ENCODE data around the gene FLYWCH1. TPM values are rescaled to one million over a fixed set of nuclear protein-coding genes. Genes with fewer than 3 reads are reported as not detected.

The FLYWCH1 gene
- total and polyA plus RNA-seq, 2 donors (not counting 1 experiment from before 2014, with no cell fraction given) = 78.3 to 120 TPM

- ChIA-PET CTCF (interaction anchor here (0.6 to 6.1 kb wide), 11 partner anchors 9 to 1663 kb away, joined by 4 to 61 read pairs (median 5); partner anchors contain the start of genes FLYWCH1 and FLYWCH2), POLR2A (interaction anchor here (0.7 kb wide), 1 partner anchor 34 kb away, joined by 5 read pairs; no protein-coding TSS in a partner anchor)
- H3K27me3 ChIP-seq (replicated peaks in 1 of 4; ENCODE audit: control extremely low read depth in 1 of 4, control insufficient read depth in 3 of 4, insufficient read depth in 4 of 4, low read length in 3 of 4) = peaks cover 0 to 2% (median 0%) of the 10 kb centered on the region in 4 experiments
- WGBS (ENCODE audit: insufficient coverage) = 74% methylated on average over 15 of the region's 21 CpGs
- H3K27ac ChIP-seq (ENCODE audit: low read length in 2 of 2) = no peak overlapping the region
- peaks cover 0 to 5% of the 10 kb centered on the region in 2 donors for H3K4me1 ChIP-seq (ENCODE audit: control insufficient read depth in 2 of 2, insufficient read depth in 2 of 2, low read length in 2 of 2)
- Mint-ChIP-seq H3K9me3 (ENCODE audit: insufficient read depth) (no peaks in the 10 kb centered on the region), H3K4me1 (peaks cover 2% of the 10 kb centered on the region), H3K27ac (no peak overlapping the region), H3K27me3 (peaks cover 13% of the 10 kb centered on the region), H3K4me3 (no peak overlapping the region)
- H3K9me3 ChIP-seq (ENCODE audit: control extremely low read depth in 1 of 3, control insufficient read depth in 2 of 3, insufficient read depth in 1 of 3, low read length in 2 of 3) = no peaks in the 10 kb centered on the region
- H4K20me1 ChIP-seq (ENCODE audit: control insufficient read depth, insufficient read depth, low read length, poor library complexity, severe bottlenecking) = no peaks in the 10 kb centered on the region
- intact Hi-C loops (cut with micrococcal nuclease) = no loop called here
- ATAC-seq (ENCODE audit: low read depth) (no peak), DNase-seq (no peak)
- H3K9ac ChIP-seq (ENCODE audit: low read length) = no peak overlapping the region
- peak overlapping the region; percentile 40 for H3K4me2 ChIP-seq (replicated peaks; ENCODE audit: low read depth, low read length, poor library complexity, severe bottlenecking)
- H3K4me3 ChIP-seq (ENCODE audit: control extremely low read depth in 1 of 5, extremely low read depth in 1 of 5, insufficient read depth in 1 of 5, low read depth in 2 of 5, low read length in 4 of 5) = no peak overlapping the region
- H3K79me2 ChIP-seq (ENCODE audit: control insufficient read depth, insufficient read depth, low read length) = no peaks in the 10 kb centered on the region
- no peaks in the 10 kb centered on the region for H3K36me3 ChIP-seq (replicated peaks in 1 of 2; ENCODE audit: control extremely low read depth in 1 of 2, control insufficient read depth in 1 of 2, extremely low read depth in 1 of 2, insufficient read depth in 2 of 2, low read length in 1 of 2)
- TF ChIP-seq EZH2 (IDR thresholded peaks at IDR 0.05; ENCODE audit: borderline replicate concordance, insufficient read depth, low read depth, low read length, poor library complexity, severe bottlenecking) (no peak), CTCF (IDR thresholded peaks at IDR 0.05) (no peak)
- peak overlapping the region; percentile 28 for H2AFZ ChIP-seq (ENCODE audit: insufficient read depth, low read depth, low read length, poor library complexity, severe bottlenecking)
These were observed 37.5 kb upstream of the FLYWCH1 start for GRCh38 chr16:2874032-2874911.

All from B cell (primary cell).